Uterus (tissue), 2 donors: ENCODE results near the gene MUC21.

ENCODE experiments used
- CTCF ChIP-seq, 4 experiments: fragments of 200-600 bp in 2 of 4; fragments of 450-650 bp in 2 of 4; sonication (generic) in 2 of 4; IDR thresholded peaks; one replicate each; pipeline ENCODE4 v1.5.1; 2016 to 2019; ENCODE audit warnings: antibody characterized with exemption in 4 of 4, mild to moderate bottlenecking in 2 of 4, moderate library complexity in 1 of 4
- POLR2A ChIP-seq, 2 donors: fragments of 450-650 bp; IDR thresholded peaks; one replicate each; pipeline ENCODE4 v1.6.1; 2016; ENCODE audit warnings: antibody characterized with exemption in 2 of 2, mild to moderate bottlenecking in 1 of 2, moderate library complexity in 1 of 2

GRCh38 chr6:30948811-30949210 lies 34.7 kb upstream of the MUC21 start:
- TF ChIP-seq POLR2A (IDR thresholded peaks at IDR 0.05) (no peak), CTCF (IDR thresholded peaks at IDR 0.05) (no peak)
